Activated naive CD8-positive, alpha-beta T cell treated with anti-CD3 and anti-CD28 coated beads, Interleukin-2, amount 10 ng/mL, durations not matched to agents 7 days and 5 days (primary cell): Measurements from ENCODE around the gene CAMK2D. TPM values are rescaled to one million over a fixed set of nuclear protein-coding genes. Genes with fewer than 3 reads are reported as not detected.

Source experiments
- ATAC-seq: fragments of 150-1000 bp; cut with Tn5 transposase; one replicate; pipeline ENCODE4 v1.10.0; 2021; ENCODE audit warnings: low read depth, moderate library complexity
- POLR2A ChIA-PET: fragments of 350-600 bp; sonication (Branson Sonifier 250); formaldehyde crosslinking; loops from one replicate; lab custom pipeline; 2021; ENCODE audit warnings: antibody characterized with exemption; lab: Charles Lee
- DNase-seq: peaks from one replicate; pipeline ENCODE4 v3.0.0; 2021
- H3K27ac Mint-ChIP-seq: one replicate; pipeline ENCODE4 v1.8.0; 2022; ENCODE audit warnings: mild to moderate bottlenecking, mixed read lengths
- H3K27me3 Mint-ChIP-seq: one replicate; pipeline ENCODE4 v1.8.0; 2022; ENCODE audit warnings: mild to moderate bottlenecking, moderate library complexity, mixed read lengths
- H3K36me3 Mint-ChIP-seq: one replicate; pipeline ENCODE4 v1.8.0; 2021; ENCODE audit warnings: mild to moderate bottlenecking, mixed read lengths
- H3K4me1 Mint-ChIP-seq: one replicate; pipeline ENCODE4 v1.8.0; 2021; ENCODE audit warnings: mixed read lengths
- H3K4me3 Mint-ChIP-seq: one replicate; pipeline ENCODE4 v1.8.0; 2022; ENCODE audit warnings: mild to moderate bottlenecking, moderate library complexity, mixed read lengths
- H3K9me3 Mint-ChIP-seq: one replicate; pipeline ENCODE4 v1.8.0; 2021; ENCODE audit warnings: mixed read lengths
- total RNA-seq, 2 experiments: library from RNA; stranded (reverse); gene quantifications; one replicate each; pipeline ENCODE4 v1.2.3, GENCODE V29; 2021

Gene CAMK2D
- total RNA-seq, 2 experiments from 2014 or later: 34.8 to 35.5 TPM

- Mint-ChIP-seq H3K4me1 (peaks cover 32% of the 10 kb centered on the region), H3K27ac (no peak overlapping the region)
- POLR2A ChIA-PET: interaction anchor here (0.7 to 2.1 kb wide), 2 partner anchors 195 to 220 kb away, joined by 5 to 12 read pairs; no protein-coding TSS in a partner anchor
Observed at GRCh38 chr4:113565702-113566012, 195.9 kb downstream of the CAMK2D start.

GRCh38 chr4:113564493-113564892, 197.0 kb downstream of the CAMK2D start:
- ATAC-seq (no peak), DNase-seq (no peak)
- Mint-ChIP-seq H3K4me3 (peak overlapping the region; percentile 45), H3K4me1 (peaks cover 34% of the 10 kb centered on the region), H3K36me3 (peaks cover 29% of the 10 kb centered on the region), H3K9me3 (no peaks in the 10 kb centered on the region), H3K27me3 (no peaks in the 10 kb centered on the region), H3K27ac (peak overlapping the region; percentile 66)
- POLR2A ChIA-PET: interaction anchor here (2.1 kb wide), 1 partner anchor 196 kb away, joined by 12 read pairs; no protein-coding TSS in a partner anchor

More at GRCh38 chr4:113565702-113566012, 195.9 kb downstream of the CAMK2D start:
- Mint-ChIP-seq H3K27me3 (no peaks in the 10 kb centered on the region), H3K36me3 (peaks cover 27% of the 10 kb centered on the region), H3K4me3 (peak overlapping the region; percentile 45), H3K9me3 (no peaks in the 10 kb centered on the region)
- DNase-seq (no peak), ATAC-seq (no peak)

GRCh38 chr4:113563691-113564378, 197.7 kb downstream of the CAMK2D start:
- Mint-ChIP-seq H3K27me3 (no peaks in the 10 kb centered on the region), H3K4me3 (peak overlapping the region; percentile 24), H3K36me3 (peaks cover 29% of the 10 kb centered on the region), H3K9me3 (no peaks in the 10 kb centered on the region), H3K27ac (peak overlapping the region; percentile 66), H3K4me1 (peaks cover 34% of the 10 kb centered on the region)
- no peak for ATAC-seq
- POLR2A ChIA-PET: interaction anchor here (1.2 to 2.1 kb wide), 2 partner anchors 16 to 197 kb away, joined by 3 to 12 read pairs; no protein-coding TSS in a partner anchor
- no peak for DNase-seq

- DNase-seq (no peak), ATAC-seq (no peak)
- Mint-ChIP-seq H3K36me3 (peaks cover 27% of the 10 kb centered on the region), H3K4me1 (peaks cover 36% of the 10 kb centered on the region), H3K4me3 (no peak overlapping the region), H3K9me3 (no peaks in the 10 kb centered on the region), H3K27ac (no peak overlapping the region), H3K27me3 (no peaks in the 10 kb centered on the region)
- POLR2A ChIA-PET: no interaction called here
Observed at GRCh38 chr4:113561758-113562157, 199.8 kb downstream of the CAMK2D start.

- ATAC-seq (no peak), DNase-seq (no peak)
- peaks cover 30% of the 10 kb centered on the region for H3K4me1 Mint-ChIP-seq
- no peak overlapping the region for H3K4me3 Mint-ChIP-seq
- peaks cover 21% of the 10 kb centered on the region for H3K36me3 Mint-ChIP-seq
- no peak overlapping the region for H3K27ac Mint-ChIP-seq
- H3K9me3 Mint-ChIP-seq: no peaks in the 10 kb centered on the region
- no peaks in the 10 kb centered on the region for H3K27me3 Mint-ChIP-seq
- POLR2A ChIA-PET: no interaction called here
Observed at GRCh38 chr4:113561092-113561491, 200.4 kb downstream of the CAMK2D start.

- Mint-ChIP-seq H3K27me3 (no peaks in the 10 kb centered on the region), H3K27ac (no peak overlapping the region)
- POLR2A ChIA-PET: no interaction called here
Observed at GRCh38 chr4:113560579-113560978, 201.0 kb downstream of the CAMK2D start.

GRCh38 chr4:113559947-113560346, 201.6 kb downstream of the CAMK2D start:
- no peak overlapping the region for H3K27ac Mint-ChIP-seq
- POLR2A ChIA-PET: no interaction called here
- H3K4me1 Mint-ChIP-seq: peaks cover 23% of the 10 kb centered on the region
- H3K27me3 Mint-ChIP-seq: no peaks in the 10 kb centered on the region
- no peaks in the 10 kb centered on the region for H3K9me3 Mint-ChIP-seq
- DNase-seq (no peak), ATAC-seq (no peak)
- H3K36me3 Mint-ChIP-seq: peaks cover 21% of the 10 kb centered on the region
- H3K4me3 Mint-ChIP-seq: no peak overlapping the region

More at GRCh38 chr4:113560579-113560978, 201.0 kb downstream of the CAMK2D start:
- Mint-ChIP-seq H3K36me3 (peaks cover 21% of the 10 kb centered on the region), H3K4me3 (no peak overlapping the region), H3K4me1 (peaks cover 29% of the 10 kb centered on the region), H3K9me3 (no peaks in the 10 kb centered on the region)
- ATAC-seq: no peak
- DNase-seq: no peak

- peaks cover 19% of the 10 kb centered on the region for H3K36me3 Mint-ChIP-seq
- H3K4me1 Mint-ChIP-seq: peaks cover 7% of the 10 kb centered on the region
- H3K4me3 Mint-ChIP-seq: no peak overlapping the region
- H3K27ac Mint-ChIP-seq: no peak overlapping the region
- no peak for ATAC-seq
- DNase-seq: no peak
- H3K27me3 Mint-ChIP-seq: no peaks in the 10 kb centered on the region
- POLR2A ChIA-PET: no interaction called here
- no peaks in the 10 kb centered on the region for H3K9me3 Mint-ChIP-seq
Observed at GRCh38 chr4:113556382-113557134, 205.0 kb downstream of the CAMK2D start.

GRCh38 chr4:113555868-113556267, 205.7 kb downstream of the CAMK2D start:
- ATAC-seq (no peak), DNase-seq (no peak)
- Mint-ChIP-seq H3K27me3 (no peaks in the 10 kb centered on the region), H3K9me3 (no peaks in the 10 kb centered on the region), H3K27ac (no peak overlapping the region), H3K4me1 (peaks cover 7% of the 10 kb centered on the region), H3K36me3 (peaks cover 17% of the 10 kb centered on the region), H3K4me3 (no peak overlapping the region)
- POLR2A ChIA-PET: no interaction called here

- DNase-seq: no peak
- H3K4me3 Mint-ChIP-seq: no peak overlapping the region
- H3K36me3 Mint-ChIP-seq: peaks cover 9% of the 10 kb centered on the region
- H3K27me3 Mint-ChIP-seq: no peaks in the 10 kb centered on the region
- peaks cover 4% of the 10 kb centered on the region for H3K4me1 Mint-ChIP-seq
- no peak overlapping the region for H3K27ac Mint-ChIP-seq
- H3K9me3 Mint-ChIP-seq: no peaks in the 10 kb centered on the region
- POLR2A ChIA-PET: no interaction called here
- ATAC-seq: no peak
Observed at GRCh38 chr4:113553082-113553481, 208.5 kb downstream of the CAMK2D start.

GRCh38 chr4:113550510-113550909, 211.0 kb downstream of the CAMK2D start:
- Mint-ChIP-seq H3K27me3 (no peaks in the 10 kb centered on the region), H3K36me3 (peaks cover 6% of the 10 kb centered on the region), H3K4me3 (no peak overlapping the region), H3K27ac (no peak overlapping the region), H3K9me3 (no peaks in the 10 kb centered on the region), H3K4me1 (peaks cover 10% of the 10 kb centered on the region)
- ATAC-seq (no peak), DNase-seq (no peak)
- POLR2A ChIA-PET: no interaction called here

GRCh38 chr4:113548303-113548702, 213.2 kb downstream of the CAMK2D start:
- H3K4me3 Mint-ChIP-seq: no peak overlapping the region
- POLR2A ChIA-PET: interaction anchor here (0.7 to 1.2 kb wide), 2 partner anchors 193 to 213 kb away, joined by 3 to 17 read pairs; partner anchors contain the start of gene CAMK2D
- no peaks in the 10 kb centered on the region for H3K27me3 Mint-ChIP-seq
- ATAC-seq (no peak), DNase-seq (no peak)
- H3K36me3 Mint-ChIP-seq: peaks cover 9% of the 10 kb centered on the region
- H3K9me3 Mint-ChIP-seq: no peaks in the 10 kb centered on the region
- H3K27ac Mint-ChIP-seq: no peak overlapping the region
- H3K4me1 Mint-ChIP-seq: peaks cover 10% of the 10 kb centered on the region

- Mint-ChIP-seq H3K9me3 (no peaks in the 10 kb centered on the region), H3K27ac (peak overlapping the region; percentile 5), H3K4me3 (no peak overlapping the region), H3K27me3 (no peaks in the 10 kb centered on the region), H3K36me3 (peaks cover 10% of the 10 kb centered on the region), H3K4me1 (peaks cover 10% of the 10 kb centered on the region)
- POLR2A ChIA-PET: interaction anchor here (0.7 to 1.2 kb wide), 5 partner anchors 16 to 214 kb away, joined by 3 to 17 read pairs (median 3); partner anchors contain the start of gene CAMK2D
- DNase-seq (peak; percentile 76), ATAC-seq (peak; percentile 100)
Observed at GRCh38 chr4:113547487-113548042, 214.0 kb downstream of the CAMK2D start.
